SK-N-MC (cell line): ENCODE results near the gene TAOK1.

Source experiments
- EZH2 ChIP-seq: fragments of 200-600 bp; sonication (generic); IDR thresholded peaks from one replicate; pipeline ENCODE4 v1.6.1; 2017; ENCODE audit warnings: antibody characterized with exemption
- FOXP2 ChIP-seq: optimal IDR thresholded peaks from 2 replicates; pipeline ENCODE3; 2011; ENCODE audit warnings: mild to moderate bottlenecking, moderate library complexity; ENCODE audit not compliant: insufficient read depth; ENCODE audit errors: extremely low read length, control extremely low read depth
- POLR2AphosphoS5 ChIP-seq: IDR thresholded peaks from 2 replicates; pipeline ENCODE4 v1.6.1; 2012; ENCODE audit warnings: mild to moderate bottlenecking, low read depth, low read length, borderline replicate concordance

DNA sequence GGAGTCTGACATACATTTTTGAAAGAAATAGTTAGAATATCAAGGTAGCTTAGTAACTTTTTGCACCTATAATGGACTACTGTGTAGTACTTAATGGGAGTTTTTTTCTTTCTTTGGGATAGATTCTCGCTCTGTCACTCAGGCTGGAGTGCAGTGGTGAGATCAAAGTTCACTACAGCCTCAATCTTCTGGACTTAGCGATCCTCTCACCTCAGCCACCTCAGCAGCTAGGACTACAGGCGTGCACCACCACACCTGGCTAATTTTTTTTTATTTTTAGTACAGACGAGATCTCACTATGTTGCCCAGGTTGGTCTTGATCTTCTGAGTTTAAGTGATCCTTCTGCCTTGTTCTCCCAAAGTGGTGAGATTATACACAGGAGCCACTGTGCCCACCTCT is 9.5 kb downstream of the TAOK1 start:
- TF ChIP-seq POLR2AphosphoS5 (no peak), EZH2 (no peak), FOXP2 (no peak)
